Gastrocnemius medialis (tissue), 4 donors: ENCODE data around the gene CD68. TPM values are rescaled to one million over a fixed set of nuclear protein-coding genes. Genes with fewer than 3 reads are reported as not detected.

Source experiments
- ATAC-seq, 2 donors: fragments of 150-250 bp; one replicate each; pipeline ENCODE4 v1.9.1; 2016
- DNase-seq, 2 donors: peaks; one replicate each; pipeline ENCODE4 v3.0.0-alpha.2; 2019
- H3K27ac ChIP-seq, 4 donors: fragments of 200-600 bp; sonication (generic); 1 replicate in 1 of 4; 2 replicates in 3 of 4; pipeline ENCODE4 v1.5.1; 2016 to 2018; ENCODE audit warnings: mild to moderate bottlenecking in 2 of 4, moderate library complexity in 1 of 4
- H3K27me3 ChIP-seq, 3 donors: fragments of 200-600 bp; sonication (generic) in 2 of 3; 1 replicate in 1 of 3; 2 replicates in 2 of 3; pipeline versions ENCODE4 v1.5.1 to v1.6.0; 2016 to 2019; ENCODE audit warnings: mild to moderate bottlenecking in 1 of 3, moderate library complexity in 1 of 3
- H3K36me3 ChIP-seq, 2 donors: fragments of 200-600 bp; sonication (generic) in 1 of 2; one replicate each; pipeline ENCODE4 v1.5.1; 2017 to 2018
- H3K4me1 ChIP-seq, 2 donors: fragments of 200-600 bp; sonication (generic) in 1 of 2; one replicate each; pipeline ENCODE4 v1.5.1; 2016 to 2017; ENCODE audit warnings: mild to moderate bottlenecking in 2 of 2
- H3K4me3 ChIP-seq, 4 donors: fragments of 200-600 bp; sonication (generic) in 3 of 4; 1 replicate in 1 of 4; 2 replicates in 3 of 4; pipeline ENCODE4 v1.5.1; 2016 to 2019; ENCODE audit warnings: mild to moderate bottlenecking in 2 of 4
- H3K9me3 ChIP-seq, 3 donors: fragments of 200-600 bp; sonication (generic) in 2 of 3; 1 replicate in 1 of 3; 2 replicates in 2 of 3; pipeline ENCODE4 v1.5.1; 2016 to 2019
- CTCF ChIP-seq, 5 experiments: fragments of 450-650 bp in 3 of 5; fragments of 200-600 bp in 2 of 5; sonication (generic) in 2 of 5; IDR thresholded peaks in 4 of 5; conservative IDR thresholded peaks in 1 of 5; 1 replicate in 4 of 5; 2 replicates in 1 of 5; pipeline ENCODE4 v1.5.1; 2016 to 2019; ENCODE audit warnings: antibody characterized with exemption in 5 of 5, mild to moderate bottlenecking in 3 of 5, moderate library complexity in 3 of 5
- POLR2A ChIP-seq, 2 donors: fragments of 450-650 bp; IDR thresholded peaks; one replicate each; pipeline ENCODE4 v1.6.1; 2017; ENCODE audit warnings: antibody characterized with exemption in 2 of 2, mild to moderate bottlenecking in 2 of 2, moderate library complexity in 2 of 2
- in situ Hi-C, 4 donors: fragments of 200-750 bp; cut with MboI; loops; one replicate each; pipeline versions ENCODE4 v1.15.0 to v1.8.0; 2017; ENCODE audit warnings: low sequenced_read_pairs in 4 of 4
- intact Hi-C: fragments of 100-400 bp; cut with DNase I; formaldehyde crosslinking; loops from one replicate; pipeline ENCODE4 v1.15.1; 2023; ENCODE audit warnings: low total_unique reads
- total RNA-seq, 4 donors: library from RNA; depleted of rRNA; stranded (reverse); fragments of >200 nt; gene quantifications; one replicate each; pipeline versions ENCODE4 v1.1.0 to v1.2.3, GENCODE V29; 2016

Gene CD68, protein sequence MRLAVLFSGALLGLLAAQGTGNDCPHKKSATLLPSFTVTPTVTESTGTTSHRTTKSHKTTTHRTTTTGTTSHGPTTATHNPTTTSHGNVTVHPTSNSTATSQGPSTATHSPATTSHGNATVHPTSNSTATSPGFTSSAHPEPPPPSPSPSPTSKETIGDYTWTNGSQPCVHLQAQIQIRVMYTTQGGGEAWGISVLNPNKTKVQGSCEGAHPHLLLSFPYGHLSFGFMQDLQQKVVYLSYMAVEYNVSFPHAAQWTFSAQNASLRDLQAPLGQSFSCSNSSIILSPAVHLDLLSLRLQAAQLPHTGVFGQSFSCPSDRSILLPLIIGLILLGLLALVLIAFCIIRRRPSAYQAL
- 10 to 100 TPM; 10.1 to 66.5 (median 20.3) TPM for total RNA-seq

- ATAC-seq (peak; percentile 50), DNase-seq (peak; percentile 73 to 79)
- Histone ChIP-seq H3K4me3 (peak within 1 kb of the TSS in 3 of 4 donors; percentile 20 to 36 (median 22)), H3K27ac (peak within 1 kb of the TSS; percentile 98 to 100 (median 99)), H3K9me3 (no peaks in the 10 kb centered on the region), H3K36me3 (peaks cover 3 to 48% of the 10 kb centered on the region in 2 donors), H3K4me1 (peaks cover 75 to 78% of the 10 kb centered on the region in 2 donors), H3K27me3 (no peaks in the 10 kb centered on the region)
- in situ Hi-C loops = no loop called here
- TF ChIP-seq POLR2A (IDR thresholded peaks at IDR 0.05) = peak; percentile 66 to 85
- TF ChIP-seq CTCF (IDR thresholded peaks at IDR 0.05 in 4 of 5, conservative IDR thresholded peaks at IDR 0.05 in 1 of 5) = no peak
- intact Hi-C loops = loop anchor here (10.0 kb wide), 2 partner anchors 564 to 576 kb away; partner anchors contain the start of genes PER1 and RNASEK
Observed at GRCh38 chr17:7579001-7579833, at the start of gene CD68. CD68 (plus strand) TSS chr17:7579638; CDS start chr17:7579678, 40 bp downstream.

GRCh38 chr17:7530023-7530900 is 49.2 kb upstream of the CD68 start:
- ATAC-seq = no peak
- DNase-seq = no peak
- no peak for TF ChIP-seq CTCF (IDR thresholded peaks at IDR 0.05 in 4 of 5, conservative IDR thresholded peaks at IDR 0.05 in 1 of 5)
- Histone ChIP-seq H3K9me3 (no peaks in the 10 kb centered on the region), H3K36me3 (no peaks in the 10 kb centered on the region), H3K27me3 (no peaks in the 10 kb centered on the region), H3K4me3 (no peak overlapping the region), H3K27ac (no peak overlapping the region), H3K4me1 (no peaks in the 10 kb centered on the region)
- in situ Hi-C loops (loop anchor here in 1 of 4 donors (25.0 kb wide), 1 partner anchor 168 kb away; the partner anchor contains the start of genes KCTD11 and TMEM95), intact Hi-C loops (no loop called here)

GRCh38 chr17:7538050-7538449 is 41.4 kb upstream of the CD68 start:
- Histone ChIP-seq H3K9me3 (no peaks in the 10 kb centered on the region), H3K4me1 (no peaks in the 10 kb centered on the region), H3K27me3 (no peaks in the 10 kb centered on the region), H3K36me3 (no peaks in the 10 kb centered on the region), H3K27ac (no peak overlapping the region), H3K4me3 (no peak overlapping the region)
- intact Hi-C loops (no loop called here), in situ Hi-C loops (loop anchor here in 1 of 4 donors (25.0 kb wide), 1 partner anchor 176 kb away; the partner anchor contains the start of genes KCTD11 and TMEM95)
- DNase-seq (no peak), ATAC-seq (no peak)
- no peak for TF ChIP-seq POLR2A (IDR thresholded peaks at IDR 0.05)
- no peak for TF ChIP-seq CTCF (IDR thresholded peaks at IDR 0.05 in 4 of 5, conservative IDR thresholded peaks at IDR 0.05 in 1 of 5)

DNA sequence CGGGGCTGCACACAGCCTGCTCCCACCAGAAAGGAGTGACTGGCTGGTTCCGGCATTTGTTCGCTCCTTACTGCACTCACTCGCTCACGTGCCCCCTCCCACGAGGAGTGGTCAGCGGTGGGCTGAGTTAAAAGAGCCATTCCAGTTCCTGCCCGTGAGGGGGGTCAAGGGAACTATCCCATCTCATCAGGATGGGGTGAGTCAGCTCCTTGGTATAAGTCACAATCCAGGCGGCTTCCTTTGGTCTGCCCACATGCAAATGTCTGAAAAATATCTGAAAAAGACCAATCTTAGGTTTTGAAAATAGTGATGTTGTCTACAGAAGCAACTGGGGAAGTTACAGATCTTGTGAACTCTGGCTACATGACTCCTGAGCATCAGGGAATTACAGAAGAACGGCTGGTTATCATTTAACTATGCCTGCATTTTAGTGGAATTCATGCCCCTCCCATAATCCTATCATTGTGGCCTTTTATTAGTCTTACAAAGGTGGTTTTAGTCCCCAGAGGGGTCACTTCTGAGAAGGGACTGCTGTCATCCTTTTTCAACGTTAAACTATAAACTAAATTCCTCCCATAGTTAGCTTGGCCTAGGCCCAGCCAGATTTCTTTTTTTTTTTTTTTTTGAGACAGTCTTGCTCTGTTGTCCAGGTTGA is 40.4 kb upstream of the CD68 start:
- TF ChIP-seq POLR2A (IDR thresholded peaks at IDR 0.05) = no peak
- TF ChIP-seq CTCF (IDR thresholded peaks at IDR 0.05 in 4 of 5, conservative IDR thresholded peaks at IDR 0.05 in 1 of 5) = no peak
- in situ Hi-C loops (loop anchor here in 1 of 4 donors (25.0 kb wide), 1 partner anchor 177 kb away; the partner anchor contains the start of genes KCTD11 and TMEM95), intact Hi-C loops (no loop called here)
- DNase-seq = no peak
- no peaks in the 10 kb centered on the region for H3K4me1 ChIP-seq
- H3K36me3 ChIP-seq = no peaks in the 10 kb centered on the region
- ATAC-seq = no peak
- H3K27ac ChIP-seq = no peak overlapping the region
- no peaks in the 10 kb centered on the region for H3K9me3 ChIP-seq
- H3K4me3 ChIP-seq = no peak overlapping the region
- H3K27me3 ChIP-seq = no peaks in the 10 kb centered on the region
